OCI-M1 (cell line): ENCODE measurements around the gene IFNL2.
"Not testable (repeated sequence)": the region's sequence is repeated elsewhere in the genome, so short reads cannot be mapped to it uniquely, and the experiment has no call there.

Experiments
- DNase-seq: peaks from one replicate; lab custom pipeline; 2025; lab: John Stamatoyannopoulos, UW

IFNL2 gene

GRCh38 chr19:39268085-39268484, at the start of gene IFNL2:
IFNL2 (plus strand) TSS chr19:39268396; CDS start chr19:39268569, 173 bp downstream.
- DNase-seq: not testable (repeated sequence)

- DNase-seq: peak; percentile 20
Observed at GRCh38 chr19:39219108-39219507, 49.1 kb upstream of the IFNL2 start.

GRCh38 chr19:39223703-39224279, 44.4 kb upstream of the IFNL2 start:
- DNase-seq: peak; percentile 27

- peak; percentile 21 for DNase-seq
Observed at GRCh38 chr19:39224910-39225309, 43.3 kb upstream of the IFNL2 start.

GRCh38 chr19:39230096-39230764, 38.0 kb upstream of the IFNL2 start:
- no peak for DNase-seq

GRCh38 chr19:39232708-39233107, 35.5 kb upstream of the IFNL2 start:
- no peak for DNase-seq

- no peak for DNase-seq
Observed at GRCh38 chr19:39236527-39236926, 31.7 kb upstream of the IFNL2 start.

GRCh38 chr19:39237200-39238184, 30.7 kb upstream of the IFNL2 start:
- peak; percentile 55 for DNase-seq

GRCh38 chr19:39238209-39238608, 30.0 kb upstream of the IFNL2 start:
- no peak for DNase-seq

GRCh38 chr19:39238944-39239343, 29.3 kb upstream of the IFNL2 start:
- no peak for DNase-seq

GRCh38 chr19:39240421-39240820, 27.8 kb upstream of the IFNL2 start:
- DNase-seq: no peak

- not testable (repeated sequence) for DNase-seq
Observed at GRCh38 chr19:39243741-39244140, 24.5 kb upstream of the IFNL2 start.

- DNase-seq: not testable (repeated sequence)
Observed at GRCh38 chr19:39244410-39245100, 23.6 kb upstream of the IFNL2 start, which contains the start of gene IFNL3. IFNL3 (minus strand) TSS chr19:39245006; CDS start chr19:39244967, 39 bp downstream.

- DNase-seq: not testable (repeated sequence)
Observed at GRCh38 chr19:39245166-39245565, 23.0 kb upstream of the IFNL2 start.

GRCh38 chr19:39246951-39247669, 21.1 kb upstream of the IFNL2 start:
- DNase-seq: no peak

- DNase-seq: no peak
Observed at GRCh38 chr19:39247701-39248664, 20.2 kb upstream of the IFNL2 start.

- DNase-seq: peak; percentile 28
Observed at GRCh38 chr19:39248806-39249205, 19.4 kb upstream of the IFNL2 start, which contains the start of gene IFNL4. IFNL4 (minus strand) TSS chr19:39248856.

GRCh38 chr19:39251081-39251480, 17.1 kb upstream of the IFNL2 start:
- DNase-seq: no peak

GRCh38 chr19:39251846-39252245, 16.4 kb upstream of the IFNL2 start:
- peak; percentile 51 for DNase-seq

GRCh38 chr19:39252458-39252857, 15.7 kb upstream of the IFNL2 start:
- peak; percentile 79 for DNase-seq
